ENCODE measurements around the gene PNLIPRP3. TPM values are rescaled to one million over a fixed set of nuclear protein-coding genes. Genes with fewer than 3 reads are reported as not detected.

PNLIPRP3 gene
- total RNA-seq, 4 donors from 2014 or later: 27.2 to 82.8 (median 45.7) TPM

GRCh38 chr10:116452338-116452720, 24.7 kb downstream of the PNLIPRP3 start:
- intact Hi-C loops (cut with DNase I; ENCODE audit: low total_unique reads): no loop called here
- no peak overlapping the region for H3K4me3 ChIP-seq (ENCODE audit: low read depth, poor library complexity, severe bottlenecking)
- TF ChIP-seq CTCF (IDR thresholded peaks at IDR 0.05): no peak
- no peak for TF ChIP-seq POLR2A (IDR thresholded peaks at IDR 0.05)

GRCh38 chr10:116457488-116457887, 29.8 kb downstream of the PNLIPRP3 start:
- H3K4me3 ChIP-seq (ENCODE audit: low read depth, poor library complexity, severe bottlenecking): no peak overlapping the region
- no peak for DNase-seq (ENCODE audit: low spot score in 2 of 2)
- intact Hi-C loops (cut with DNase I; ENCODE audit: low total_unique reads): no loop called here
- TF ChIP-seq CTCF (IDR thresholded peaks at IDR 0.05): no peak
- no peak for TF ChIP-seq POLR2A (IDR thresholded peaks at IDR 0.05)

More at GRCh38 chr10:116452338-116452720, 24.7 kb downstream of the PNLIPRP3 start:
- no peak for DNase-seq (ENCODE audit: low spot score in 2 of 2)

- intact Hi-C loops (cut with DNase I; ENCODE audit: low total_unique reads): no loop called here
- no peak for DNase-seq (ENCODE audit: low spot score in 2 of 2)
- 89 to 92% methylated on average over 3 of the region's 3 CpGs for WGBS, 2 donors
- H3K4me3 ChIP-seq (ENCODE audit: low read depth, poor library complexity, severe bottlenecking): no peak overlapping the region
- TF ChIP-seq POLR2A (IDR thresholded peaks at IDR 0.05) (no peak), CTCF (IDR thresholded peaks at IDR 0.05) (no peak)
Observed at GRCh38 chr10:116460219-116460618, 32.6 kb downstream of the PNLIPRP3 start.

- DNase-seq (ENCODE audit: low spot score in 2 of 2): no peak
- TF ChIP-seq POLR2A (IDR thresholded peaks at IDR 0.05) (no peak), CTCF (IDR thresholded peaks at IDR 0.05) (no peak)
- H3K4me3 ChIP-seq (ENCODE audit: low read depth, poor library complexity, severe bottlenecking): no peak overlapping the region
- intact Hi-C loops (cut with DNase I; ENCODE audit: low total_unique reads): no loop called here
- WGBS, 2 donors: 0 to 64% methylated on average over 1 of the region's 1 CpG
Observed at GRCh38 chr10:116461680-116462079, 34.0 kb downstream of the PNLIPRP3 start.

- 10 to 31% methylated on average over 2 of the region's 2 CpGs for whole genome bisulfite sequencing, 2 donors
Observed at GRCh38 chr10:116464257-116464656, 36.6 kb downstream of the PNLIPRP3 start.

More at GRCh38 chr10:116464257-116464656, 36.6 kb downstream of the PNLIPRP3 start:
- TF ChIP-seq POLR2A (IDR thresholded peaks at IDR 0.05): no peak
- TF ChIP-seq CTCF (IDR thresholded peaks at IDR 0.05): no peak
- no peak for DNase-seq (ENCODE audit: low spot score in 2 of 2)
- no peak overlapping the region for H3K4me3 ChIP-seq (ENCODE audit: low read depth, poor library complexity, severe bottlenecking)
- intact Hi-C loops (cut with DNase I; ENCODE audit: low total_unique reads): no loop called here

Data from lower leg skin (tissue), 4 donors.